ENCODE data around the gene CEACAM8.
"Not testable (repeated sequence)": the region's sequence is repeated elsewhere in the genome, so short reads cannot be mapped to it uniquely, and the experiment has no call there.

The CEACAM8 gene

DNA sequence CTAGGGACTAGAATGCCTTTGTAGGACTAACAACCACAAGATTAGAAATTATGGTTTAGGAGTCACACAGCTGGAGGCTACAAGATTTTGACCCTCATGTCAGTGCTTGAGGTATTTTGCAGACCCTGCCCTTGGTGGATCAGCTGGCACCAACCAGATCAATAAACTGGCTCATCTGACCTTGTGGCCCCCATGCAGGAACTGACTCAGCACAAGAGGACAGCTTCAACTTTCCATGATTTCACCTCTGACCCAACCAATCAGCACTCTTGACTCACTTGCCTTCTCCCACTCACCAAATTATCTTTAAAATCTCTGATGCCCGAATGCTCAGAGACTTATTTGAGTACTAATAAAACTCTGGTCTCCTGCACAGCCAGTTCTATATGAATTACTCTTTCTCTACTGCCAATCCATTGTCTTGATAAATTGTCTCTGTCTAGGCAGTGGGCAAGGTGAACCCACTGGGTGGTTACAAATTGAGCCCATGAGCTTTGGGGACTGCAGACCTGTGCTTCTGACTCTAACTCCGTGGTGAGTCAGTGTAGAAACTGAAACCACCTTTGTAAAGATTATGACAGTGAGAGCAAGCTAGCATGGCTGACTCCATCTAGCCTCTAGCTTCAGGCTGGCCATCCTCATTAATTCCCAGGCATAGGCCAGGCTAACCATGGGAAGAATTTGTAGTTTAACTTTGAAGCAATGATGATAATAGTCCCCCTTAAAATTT is 33.9 kb upstream of the CEACAM8 start:
- no peaks in the 10 kb centered on the region for H3K9me3 ChIP-seq
- no peak overlapping the region for H3K27ac ChIP-seq
- TF ChIP-seq, protein P1, sequence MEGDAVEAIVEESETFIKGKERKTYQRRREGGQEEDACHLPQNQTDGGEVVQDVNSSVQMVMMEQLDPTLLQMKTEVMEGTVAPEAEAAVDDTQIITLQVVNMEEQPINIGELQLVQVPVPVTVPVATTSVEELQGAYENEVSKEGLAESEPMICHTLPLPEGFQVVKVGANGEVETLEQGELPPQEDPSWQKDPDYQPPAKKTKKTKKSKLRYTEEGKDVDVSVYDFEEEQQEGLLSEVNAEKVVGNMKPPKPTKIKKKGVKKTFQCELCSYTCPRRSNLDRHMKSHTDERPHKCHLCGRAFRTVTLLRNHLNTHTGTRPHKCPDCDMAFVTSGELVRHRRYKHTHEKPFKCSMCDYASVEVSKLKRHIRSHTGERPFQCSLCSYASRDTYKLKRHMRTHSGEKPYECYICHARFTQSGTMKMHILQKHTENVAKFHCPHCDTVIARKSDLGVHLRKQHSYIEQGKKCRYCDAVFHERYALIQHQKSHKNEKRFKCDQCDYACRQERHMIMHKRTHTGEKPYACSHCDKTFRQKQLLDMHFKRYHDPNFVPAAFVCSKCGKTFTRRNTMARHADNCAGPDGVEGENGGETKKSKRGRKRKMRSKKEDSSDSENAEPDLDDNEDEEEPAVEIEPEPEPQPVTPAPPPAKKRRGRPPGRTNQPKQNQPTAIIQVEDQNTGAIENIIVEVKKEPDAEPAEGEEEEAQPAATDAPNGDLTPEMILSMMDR (IDR thresholded peaks at IDR 0.05) = no peak
- peaks cover 58% of the 10 kb centered on the region for H3K27me3 ChIP-seq
- no peak overlapping the region for H3K4me3 ChIP-seq (ENCODE audit: low read depth in 1 of 2, low read length in 1 of 2)
- no peaks in the 10 kb centered on the region for H3K36me3 ChIP-seq
- no peaks in the 10 kb centered on the region for H3K4me1 ChIP-seq (ENCODE audit: control insufficient read depth in 1 of 2, insufficient read depth in 1 of 2, low read depth in 1 of 2, low read length in 1 of 2)

DNA sequence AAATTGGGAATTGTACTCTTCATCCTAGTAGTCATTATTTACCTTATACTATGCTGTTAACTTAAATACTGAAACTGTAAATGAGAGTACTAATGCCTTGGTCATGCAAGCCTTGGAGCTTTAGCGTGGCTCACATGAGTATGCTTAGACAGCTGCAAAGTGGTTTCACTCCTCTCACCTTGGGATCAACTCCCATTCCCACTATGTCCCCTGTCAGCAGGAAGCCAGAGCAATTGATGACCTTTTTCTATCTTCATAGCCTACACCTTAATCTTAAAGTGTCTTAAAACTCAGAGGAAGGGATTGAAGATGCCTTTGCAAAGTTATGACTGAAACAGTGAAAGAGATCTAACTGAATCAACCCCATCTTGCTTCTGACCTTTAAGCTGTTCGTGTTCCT is 33.2 kb upstream of the CEACAM8 start:
- TF ChIP-seq, protein P1 (IDR thresholded peaks at IDR 0.05) = no peak
- Histone ChIP-seq H3K4me1 (ENCODE audit: control insufficient read depth in 1 of 2, insufficient read depth in 1 of 2, low read depth in 1 of 2, low read length in 1 of 2) (no peaks in the 10 kb centered on the region), H3K27ac (no peak overlapping the region), H3K4me3 (ENCODE audit: low read depth in 1 of 2, low read length in 1 of 2) (no peak overlapping the region), H3K9me3 (no peaks in the 10 kb centered on the region), H3K36me3 (no peaks in the 10 kb centered on the region), H3K27me3 (peaks cover 65% of the 10 kb centered on the region)

DNA sequence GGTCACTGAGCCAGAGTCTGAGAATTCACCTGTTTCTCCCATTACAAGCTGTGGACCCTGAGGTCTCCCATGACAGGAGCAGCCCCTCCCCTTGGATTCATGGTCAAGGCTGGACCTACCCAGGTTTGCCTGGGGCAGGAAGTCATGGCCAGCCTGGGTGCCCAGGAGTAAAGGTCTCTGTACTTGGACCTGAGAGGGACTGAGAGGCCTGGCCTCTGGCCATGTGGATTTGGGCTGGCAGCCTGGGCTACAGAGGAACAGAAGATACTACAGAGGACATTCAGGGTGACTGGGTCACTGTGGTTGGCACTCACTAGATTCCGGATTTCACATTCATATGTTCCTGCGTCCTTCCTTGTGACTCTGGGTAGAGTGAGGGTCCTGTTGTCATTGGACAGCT is 31.5 kb upstream of the CEACAM8 start:
- Histone ChIP-seq H3K9me3 (no peaks in the 10 kb centered on the region), H3K4me1 (ENCODE audit: control insufficient read depth in 1 of 2, insufficient read depth in 1 of 2, low read depth in 1 of 2, low read length in 1 of 2) (no peaks in the 10 kb centered on the region), H3K4me3 (ENCODE audit: low read depth in 1 of 2, low read length in 1 of 2) (no peak overlapping the region), H3K27ac (no peak overlapping the region), H3K36me3 (no peaks in the 10 kb centered on the region), H3K27me3 (peaks cover 81% of the 10 kb centered on the region)
- TF ChIP-seq, protein P1 (IDR thresholded peaks at IDR 0.05) = no peak

DNA sequence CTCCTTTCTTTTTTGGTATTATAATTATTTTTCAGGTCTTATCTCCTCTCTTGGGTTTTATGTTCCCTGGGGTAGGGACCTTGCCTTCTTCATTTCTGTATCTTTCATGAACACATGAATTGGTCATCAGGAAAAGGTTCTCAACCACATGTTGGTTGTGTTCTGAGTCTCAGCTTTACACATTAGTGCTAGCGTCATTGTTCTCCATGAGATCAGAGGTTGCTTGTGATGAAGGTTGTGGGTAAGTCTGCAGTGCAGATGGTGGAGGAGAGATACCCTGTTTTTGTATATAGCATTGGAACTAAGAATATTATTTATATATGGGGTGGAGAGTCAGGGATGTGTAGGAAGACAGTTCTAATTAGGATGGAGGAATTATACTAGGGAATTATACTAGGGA is 24.5 kb upstream of the CEACAM8 start:
- H3K27ac ChIP-seq = no peak overlapping the region
- H3K4me3 ChIP-seq (ENCODE audit: low read depth in 1 of 2, low read length in 1 of 2) = no peak overlapping the region
- TF ChIP-seq, protein P1 (IDR thresholded peaks at IDR 0.05) = no peak
- H3K27me3 ChIP-seq = peaks cover 99% of the 10 kb centered on the region
- H3K4me1 ChIP-seq (ENCODE audit: control insufficient read depth in 1 of 2, insufficient read depth in 1 of 2, low read depth in 1 of 2, low read length in 1 of 2) = no peaks in the 10 kb centered on the region
- no peaks in the 10 kb centered on the region for H3K36me3 ChIP-seq
- H3K9me3 ChIP-seq = no peaks in the 10 kb centered on the region

- TF ChIP-seq, protein P1 (IDR thresholded peaks at IDR 0.05) = no peak
- H3K4me3 ChIP-seq (ENCODE audit: low read depth in 1 of 2, low read length in 1 of 2) = no peak overlapping the region
- no peak overlapping the region for H3K27ac ChIP-seq
- peaks cover 83% of the 10 kb centered on the region for H3K27me3 ChIP-seq
- no peaks in the 10 kb centered on the region for H3K4me1 ChIP-seq (ENCODE audit: control insufficient read depth in 1 of 2, insufficient read depth in 1 of 2, low read depth in 1 of 2, low read length in 1 of 2)
- H3K9me3 ChIP-seq = no peaks in the 10 kb centered on the region
- no peaks in the 10 kb centered on the region for H3K36me3 ChIP-seq
Measured at GRCh38 chr19:42613666-42614065, 18.9 kb upstream of the CEACAM8 start.

GRCh38 chr19:42610401-42610915 is 15.7 kb upstream of the CEACAM8 start:
- H3K9me3 ChIP-seq; H3K4me1 ChIP-seq (ENCODE audit: control insufficient read depth in 1 of 2, insufficient read depth in 1 of 2, low read depth in 1 of 2, low read length in 1 of 2); H3K27ac ChIP-seq; H3K36me3 ChIP-seq; H3K4me3 ChIP-seq (ENCODE audit: low read depth in 1 of 2, low read length in 1 of 2): not testable (repeated sequence)
- peaks cover 81% of the 10 kb centered on the region for H3K27me3 ChIP-seq
